Measurements from ENCODE around the gene AFDN. TPM values are rescaled to one million over a fixed set of nuclear protein-coding genes. Genes with fewer than 3 reads are reported as not detected.

The AFDN gene
- total and polyA plus RNA-seq, 2 of the 8 experiments (the other 6 are each of a cell fraction or from before 2014, with no cell fraction given), result 53.4 to 192 TPM

- TF ChIP-seq CHD7 (IDR thresholded peaks at IDR 0.05; ENCODE audit: insufficient replicate concordance, low read length) (no peak), CHD1 (IDR thresholded peaks at IDR 0.05; ENCODE audit: low read depth, low read length) (no peak)
- TF ChIP-seq, protein P1, sequence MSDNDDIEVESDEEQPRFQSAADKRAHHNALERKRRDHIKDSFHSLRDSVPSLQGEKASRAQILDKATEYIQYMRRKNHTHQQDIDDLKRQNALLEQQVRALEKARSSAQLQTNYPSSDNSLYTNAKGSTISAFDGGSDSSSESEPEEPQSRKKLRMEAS (IDR thresholded peaks at IDR 0.05), result no peak
Measured at GRCh38 chr6:167946007-167946406, 119.3 kb downstream of the AFDN start (continued).

All from H1 (cell line).